HCEC 1CT (cell line): ENCODE results near the gene SLC44A2.
A peak's percentile ranks its signal among the peaks of the same experiment; 100 is the strongest.

Source experiments
- DNase-seq: peaks from one replicate; pipeline ENCODE4 v3.0.0-alpha.2; 2017

Gene SLC44A2

DNA sequence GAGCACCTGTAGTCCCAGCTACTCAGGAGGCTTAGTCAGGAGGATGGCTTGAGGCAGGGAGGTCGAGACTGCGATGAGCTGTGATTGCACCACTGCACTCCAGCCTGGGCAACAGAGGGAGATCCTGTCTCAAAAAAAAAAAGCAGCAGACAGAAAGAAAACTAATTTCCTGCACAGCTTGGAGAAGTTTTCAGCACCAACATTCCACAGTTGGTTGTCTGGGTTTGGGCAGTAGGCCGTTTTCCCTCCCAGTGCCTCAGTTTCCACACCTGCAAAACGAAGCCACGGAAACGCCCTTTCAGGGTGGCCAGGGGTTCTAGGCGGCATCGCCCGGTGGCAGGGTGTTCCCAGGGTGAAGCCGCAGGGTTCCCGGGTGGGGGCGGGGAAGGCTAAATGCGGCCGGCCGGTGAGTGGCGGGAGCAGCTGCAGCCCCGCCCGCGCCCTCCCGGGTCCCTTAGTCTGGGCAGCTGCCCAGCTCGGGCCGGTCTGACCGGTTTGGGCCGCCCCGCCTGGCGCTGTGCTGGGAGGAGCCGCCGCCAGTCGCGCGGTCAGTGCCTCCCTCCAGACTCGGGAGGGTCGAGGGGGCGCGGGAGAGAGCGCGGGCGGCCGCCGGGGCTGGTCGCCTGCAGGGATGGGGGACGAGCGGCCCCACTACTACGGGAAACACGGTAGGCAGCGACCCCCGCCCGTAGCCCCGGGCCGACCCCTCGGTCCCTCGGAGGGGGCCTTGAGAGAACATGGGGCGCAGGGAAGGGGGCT, at the start of gene SLC44A2:
Gene SLC44A2, plus strand, starts transcription at position 551 of the 759 bp plus-strand sequence. Its CDS starts 81 bp downstream, at position 632.
- DNase-seq: peak; percentile 56

DNA sequence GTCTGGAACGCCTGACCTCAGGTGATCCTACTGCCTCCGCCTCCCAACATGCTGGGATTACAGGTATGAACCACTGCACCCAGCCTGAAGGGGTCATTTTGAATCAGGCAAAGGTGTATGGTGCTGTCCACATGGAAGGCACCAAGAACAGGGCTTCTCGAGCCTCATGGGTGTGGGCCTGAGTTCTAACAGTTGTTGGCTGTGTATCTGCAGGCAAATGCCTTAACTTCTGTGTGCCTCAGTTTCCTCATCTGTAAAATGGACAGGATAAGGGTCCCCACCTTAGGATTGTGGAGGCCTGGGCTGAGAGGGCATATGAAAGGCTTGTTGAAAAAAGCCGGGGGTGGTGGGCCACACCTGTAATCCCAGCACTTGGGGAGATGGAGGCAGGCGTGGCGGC, 47.4 kb upstream of the SLC44A2 start:
- DNase-seq: no peak

DNA sequence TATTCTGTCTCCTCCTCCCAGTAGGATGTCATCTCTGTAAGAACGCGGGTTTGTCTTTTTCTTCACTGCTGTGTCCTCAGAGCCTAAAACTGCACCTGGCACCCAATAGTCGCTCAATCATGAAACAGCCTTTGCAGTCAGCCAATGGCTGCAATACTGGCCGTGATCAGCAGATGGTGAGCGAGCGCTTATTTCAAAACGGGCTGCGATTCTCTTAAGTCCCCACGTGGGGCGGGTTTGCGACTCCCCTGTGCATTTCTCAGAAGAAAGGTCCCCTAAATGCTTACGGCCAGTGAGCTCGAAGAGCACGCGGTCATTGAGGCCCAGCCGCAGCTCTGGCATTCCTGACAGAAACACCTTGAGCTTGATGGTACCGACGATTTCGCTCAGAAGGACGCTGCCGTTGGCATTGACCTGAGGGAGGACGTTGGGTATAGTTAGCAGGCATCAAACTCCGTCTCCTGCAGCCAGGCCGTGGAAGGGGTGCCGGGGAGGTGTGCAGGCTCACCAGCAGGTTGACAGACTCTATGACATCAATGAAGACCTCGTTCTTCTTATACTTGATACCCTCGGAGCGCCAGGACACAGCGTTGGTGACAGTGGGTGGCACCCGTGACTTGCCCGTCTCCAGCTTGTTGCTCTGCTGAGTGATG, 44.2 kb upstream of the SLC44A2 start:
- peak; percentile 85 for DNase-seq

DNA sequence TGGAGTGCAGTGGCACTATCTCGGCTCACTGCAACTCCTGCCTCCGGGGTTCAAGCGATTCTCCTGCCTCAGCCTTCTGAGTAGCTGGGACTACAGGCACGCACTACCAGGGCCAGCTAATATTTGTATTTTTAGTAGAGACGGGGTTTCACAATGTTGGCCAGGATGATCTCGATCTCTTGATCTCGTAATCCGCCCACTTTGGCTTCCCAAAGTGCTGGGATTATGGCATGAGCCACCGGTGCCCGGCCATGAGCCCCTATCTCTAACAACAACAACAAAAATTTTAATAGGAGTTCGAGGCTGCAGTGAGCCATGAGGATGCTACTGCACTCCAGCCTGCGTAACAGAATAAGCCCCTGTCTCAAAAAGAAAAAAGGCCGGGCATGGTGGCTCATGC, 43.3 kb upstream of the SLC44A2 start:
- DNase-seq: no peak

DNA sequence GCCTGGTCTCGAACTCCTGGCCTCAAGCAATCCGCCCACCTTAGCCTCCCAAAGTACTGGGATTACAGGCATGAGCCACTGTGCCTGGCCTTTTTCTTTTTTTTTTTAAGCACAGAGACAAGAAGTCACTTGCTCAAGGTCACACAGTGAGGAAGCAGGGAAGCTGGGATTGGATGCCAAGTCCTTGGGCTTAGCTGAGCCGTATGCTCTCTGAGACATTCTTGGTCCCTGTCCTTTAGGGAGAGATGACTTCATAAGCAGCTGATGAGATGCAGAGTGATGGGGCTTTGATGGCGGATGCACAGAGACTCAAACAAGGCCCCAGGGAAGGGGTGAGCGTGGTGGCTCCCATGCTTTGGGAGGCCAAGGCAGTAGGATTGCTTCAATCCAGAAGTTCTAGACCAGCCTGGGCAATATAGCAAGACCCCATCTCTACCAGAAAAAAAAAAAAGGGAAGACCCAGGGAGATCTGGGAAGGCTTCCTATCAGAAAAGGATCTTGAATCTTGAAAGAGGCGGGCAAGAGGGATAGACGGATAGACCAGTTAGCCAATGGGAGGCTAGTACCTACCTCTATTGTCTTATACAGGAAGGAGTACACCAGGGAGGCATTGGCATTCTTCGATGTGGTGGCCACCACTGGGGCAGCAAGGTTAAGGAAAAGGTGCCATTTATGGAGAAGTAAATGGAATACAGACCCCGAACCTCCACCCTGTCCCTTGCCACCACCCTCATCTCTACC, 42.1 kb upstream of the SLC44A2 start:
- no peak for DNase-seq

DNA sequence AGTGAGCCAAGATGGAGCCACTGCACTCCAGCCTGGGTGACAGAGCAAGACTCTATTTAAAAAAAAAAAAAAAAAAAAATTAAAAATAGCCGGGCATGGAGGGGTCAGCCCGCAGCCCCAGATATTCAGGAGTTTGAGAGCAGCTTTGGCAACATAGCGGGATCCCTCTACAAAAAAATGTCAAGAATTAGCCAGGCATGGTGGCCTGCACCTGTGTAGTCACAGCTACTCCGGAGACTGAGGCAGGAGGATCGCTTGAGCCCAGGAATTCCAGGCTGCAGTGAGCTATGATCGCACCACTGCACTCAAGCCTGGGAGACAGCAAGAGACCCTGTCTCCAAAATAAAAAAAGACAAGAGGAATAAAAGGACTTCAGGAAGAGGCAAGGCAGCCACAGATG, 39.0 kb upstream of the SLC44A2 start:
- DNase-seq: no peak

DNA sequence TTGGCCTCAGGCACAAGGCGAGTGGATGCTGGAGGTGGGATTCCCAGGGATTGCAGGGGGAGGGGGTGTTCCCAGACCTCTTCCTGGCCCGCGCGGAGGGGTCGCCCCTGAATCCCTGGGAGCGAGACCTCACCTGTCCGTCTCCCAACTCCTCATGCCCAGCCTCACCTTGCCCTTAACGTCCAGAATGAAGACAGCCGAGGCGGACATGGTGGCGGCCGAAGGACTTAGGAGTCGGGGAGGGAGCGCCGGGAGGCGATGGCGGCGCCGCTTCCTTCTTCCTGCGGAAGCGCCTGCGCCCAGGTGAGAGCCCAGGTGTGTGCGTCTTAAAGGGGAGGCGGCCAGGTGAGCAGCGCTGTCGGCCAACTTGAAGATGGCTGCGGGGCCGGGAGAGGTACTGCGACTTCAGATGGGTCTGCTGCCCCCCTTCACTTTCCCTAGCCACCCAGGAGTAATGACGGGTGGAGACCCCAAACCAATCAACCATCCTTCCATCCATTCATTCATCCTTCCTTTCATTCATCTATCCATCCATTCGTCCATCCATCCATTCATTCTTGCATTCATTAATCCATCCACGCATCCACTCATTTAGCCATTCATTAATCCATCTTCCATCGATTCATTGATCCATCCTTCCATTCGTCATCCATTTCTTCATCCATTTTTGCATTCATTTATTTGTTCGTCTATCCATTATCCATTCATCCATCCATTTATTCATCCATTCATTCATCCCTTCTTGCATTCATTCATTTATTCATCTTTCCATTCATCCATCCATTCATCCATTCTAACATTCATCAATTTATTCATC, 38.1 kb upstream of the SLC44A2 start, which contains the start of gene AP1M2:
Gene AP1M2, minus strand, starts transcription at position 291 of the 817 bp plus-strand sequence. Its CDS starts 81 bp downstream, at position 210.
- no peak for DNase-seq

DNA sequence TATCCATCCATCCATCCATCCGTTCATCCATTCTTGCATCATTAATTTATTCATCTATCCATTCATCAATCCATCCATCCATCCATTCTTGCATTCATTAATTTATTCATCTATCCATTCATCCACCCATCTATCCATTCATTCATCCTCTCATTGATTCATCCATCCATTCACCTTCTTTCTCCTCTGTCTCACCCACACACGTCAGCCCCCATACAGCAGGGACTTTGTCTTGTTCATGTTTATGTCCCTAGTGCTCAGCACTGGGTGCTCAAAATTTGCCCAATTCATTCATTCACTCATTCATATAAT, 37.6 kb upstream of the SLC44A2 start:
- DNase-seq: no peak

DNA sequence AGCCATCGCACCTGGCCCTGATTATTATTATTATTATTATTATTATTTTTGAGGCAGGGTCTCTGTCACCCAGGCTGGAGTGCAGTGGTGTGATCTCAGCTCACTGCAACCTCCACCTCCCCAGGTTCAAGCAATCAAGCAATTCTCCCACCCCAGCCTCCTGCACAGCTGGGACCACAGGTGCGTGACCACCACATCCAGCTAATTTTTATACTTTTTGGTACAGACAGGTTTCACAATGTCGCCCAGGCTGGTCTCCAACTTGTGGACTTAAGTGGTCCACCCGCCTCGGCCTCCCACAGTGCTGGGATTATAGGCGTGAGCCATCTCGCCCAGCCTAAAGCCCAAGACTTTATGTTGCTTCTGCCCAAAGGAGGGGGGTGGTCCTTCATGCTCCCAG, 32.2 kb upstream of the SLC44A2 start:
- no peak for DNase-seq

DNA sequence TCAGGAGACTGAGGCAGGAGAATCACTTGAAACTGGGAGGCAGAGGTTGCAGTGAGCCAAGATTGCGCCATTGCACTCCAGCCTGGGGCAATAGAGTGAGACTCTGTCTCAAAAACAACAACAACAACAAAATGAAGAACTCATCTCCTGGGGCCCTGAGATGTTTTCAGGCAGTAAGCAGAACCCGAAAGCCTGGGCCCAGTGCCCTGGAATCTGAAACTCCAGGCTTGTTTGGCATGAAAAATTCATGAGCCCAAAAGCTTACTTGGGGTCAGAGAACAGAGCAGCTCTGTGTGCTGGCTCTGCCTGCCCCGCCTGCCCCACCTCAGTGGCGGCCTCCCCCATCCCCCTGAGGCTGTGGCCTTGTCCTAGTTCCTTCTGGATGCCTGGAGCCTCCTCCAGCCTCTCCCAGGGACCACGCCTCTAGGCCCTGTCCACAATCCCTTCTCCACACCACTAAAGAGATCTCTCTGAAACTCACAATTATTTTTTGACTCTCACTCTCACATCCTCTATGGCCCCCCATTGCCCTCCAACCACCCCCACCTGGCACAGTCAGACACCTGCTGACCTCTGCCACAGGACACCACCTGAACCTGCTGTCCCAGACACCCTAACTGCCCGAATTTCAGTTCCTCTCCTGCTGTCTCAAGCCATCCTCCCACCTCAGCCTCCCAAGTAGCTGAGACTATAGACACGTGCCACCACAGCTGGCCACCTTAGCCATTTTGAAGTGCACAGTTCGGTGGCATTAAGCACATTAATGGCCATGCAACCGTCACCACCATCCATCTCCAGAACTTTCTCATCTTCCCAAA, 31.3 kb upstream of the SLC44A2 start:
- no peak for DNase-seq

DNA sequence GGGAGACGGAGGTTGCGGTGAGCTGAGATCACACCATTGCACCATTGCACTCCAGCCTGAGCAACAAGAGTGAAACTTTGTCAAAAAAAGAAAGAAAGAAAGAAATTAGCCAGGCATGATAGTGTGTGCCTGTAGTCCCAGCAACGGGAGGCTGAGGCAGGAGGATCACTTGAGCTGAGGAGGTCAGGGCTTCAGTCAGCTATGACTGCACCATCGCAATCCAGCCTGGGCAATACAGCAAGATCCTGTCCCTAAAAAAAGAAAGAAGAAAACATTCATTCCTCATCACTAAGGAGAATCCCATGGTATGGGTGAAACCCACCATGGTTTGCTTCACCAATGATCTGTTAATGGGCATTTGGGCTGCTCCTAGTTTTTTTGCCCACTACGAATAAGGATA, 25.2 kb upstream of the SLC44A2 start:
- no peak for DNase-seq

DNA sequence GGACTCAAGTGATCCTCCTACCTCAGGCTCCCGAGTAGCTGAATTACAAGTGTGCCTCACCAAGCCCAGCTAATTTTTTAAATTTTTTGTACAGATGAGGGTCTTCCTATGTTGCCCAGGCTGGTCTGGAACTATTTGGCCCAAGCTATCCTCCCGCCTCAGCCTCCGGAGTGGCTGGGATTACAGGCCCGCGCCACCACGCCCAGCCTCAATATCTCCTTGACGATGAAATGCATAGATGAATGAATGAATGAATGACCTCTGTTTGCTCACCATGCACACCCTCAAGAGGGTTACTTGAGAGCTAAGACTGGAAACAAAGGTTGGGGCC, 23.4 kb upstream of the SLC44A2 start:
- DNase-seq: no peak

DNA sequence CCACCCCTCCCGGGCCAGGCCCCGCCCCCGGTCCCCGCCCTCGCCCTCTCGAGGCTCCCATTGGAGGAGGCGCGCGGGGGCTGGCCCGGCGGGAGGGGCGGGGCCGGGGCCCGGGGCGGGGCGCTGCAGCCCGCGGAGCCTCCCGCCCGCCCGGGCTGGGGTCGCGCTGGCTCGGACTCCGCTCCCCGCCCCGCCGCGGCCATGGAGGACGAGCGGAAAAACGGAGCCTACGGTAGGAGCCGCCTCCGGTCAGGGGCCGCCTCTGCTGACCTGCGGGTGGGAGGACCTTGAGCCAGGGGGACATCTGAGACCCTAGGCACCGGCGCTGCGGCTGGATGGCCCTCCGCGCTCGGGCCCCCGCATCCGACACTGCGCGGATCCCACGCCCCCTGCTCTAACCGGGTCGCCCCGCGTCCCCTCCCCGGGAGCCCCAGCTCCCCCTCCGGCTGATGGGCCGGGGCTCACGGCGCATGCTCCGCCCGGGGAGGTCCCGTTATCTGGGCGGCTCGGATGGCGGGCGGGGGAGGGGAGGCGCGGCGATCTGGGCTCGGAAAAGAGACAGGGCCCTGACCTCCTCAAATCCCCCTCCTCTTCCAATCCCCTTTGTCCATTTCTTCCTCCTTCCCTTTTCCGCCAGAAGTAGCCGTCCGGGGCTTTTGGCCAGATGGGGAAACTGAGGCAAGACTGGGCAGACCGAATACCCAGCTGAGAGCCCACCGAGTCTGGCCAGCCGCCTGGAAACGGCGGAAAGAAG, 22.8 kb upstream of the SLC44A2 start:
- peak; percentile 65 for DNase-seq

DNA sequence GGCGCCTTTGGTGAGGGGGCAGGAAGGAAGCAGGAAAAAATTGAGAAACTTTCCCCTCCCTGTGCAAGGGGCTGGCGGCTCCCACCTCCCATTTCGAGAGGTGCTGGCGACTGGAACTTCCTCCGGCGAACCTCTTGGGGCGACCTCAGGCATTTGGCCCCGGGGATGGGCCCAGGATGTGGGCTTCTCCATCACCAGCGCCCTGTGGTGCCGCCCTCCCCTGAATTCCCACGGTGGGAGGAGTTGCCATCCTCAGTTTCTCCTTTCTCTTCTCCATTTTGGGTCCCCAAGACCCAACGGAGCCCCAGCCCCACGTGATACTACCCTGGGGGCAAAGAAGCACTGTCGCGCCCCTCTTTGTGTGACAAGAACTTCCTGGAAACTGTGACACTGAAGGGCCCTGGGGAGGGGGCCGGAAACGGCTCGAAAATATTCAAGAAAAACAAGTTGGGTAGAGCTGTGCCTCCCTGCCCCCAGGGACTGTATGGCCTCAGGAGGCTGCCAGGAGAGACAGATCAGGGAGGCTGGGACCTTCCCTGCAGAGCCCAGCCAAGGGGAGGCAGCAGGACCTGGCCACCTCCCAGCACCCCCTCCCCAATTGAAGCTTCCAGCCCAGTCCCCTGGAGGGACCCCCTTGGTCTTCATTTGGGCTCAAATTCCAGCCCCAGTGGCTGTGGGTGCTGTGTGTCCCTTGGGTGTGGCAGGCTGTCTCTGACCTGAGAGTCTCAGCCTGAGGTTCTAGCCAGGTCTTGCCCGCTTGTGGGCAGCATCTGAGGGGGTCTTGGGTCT, 22.1 kb upstream of the SLC44A2 start:
- DNase-seq: no peak

DNA sequence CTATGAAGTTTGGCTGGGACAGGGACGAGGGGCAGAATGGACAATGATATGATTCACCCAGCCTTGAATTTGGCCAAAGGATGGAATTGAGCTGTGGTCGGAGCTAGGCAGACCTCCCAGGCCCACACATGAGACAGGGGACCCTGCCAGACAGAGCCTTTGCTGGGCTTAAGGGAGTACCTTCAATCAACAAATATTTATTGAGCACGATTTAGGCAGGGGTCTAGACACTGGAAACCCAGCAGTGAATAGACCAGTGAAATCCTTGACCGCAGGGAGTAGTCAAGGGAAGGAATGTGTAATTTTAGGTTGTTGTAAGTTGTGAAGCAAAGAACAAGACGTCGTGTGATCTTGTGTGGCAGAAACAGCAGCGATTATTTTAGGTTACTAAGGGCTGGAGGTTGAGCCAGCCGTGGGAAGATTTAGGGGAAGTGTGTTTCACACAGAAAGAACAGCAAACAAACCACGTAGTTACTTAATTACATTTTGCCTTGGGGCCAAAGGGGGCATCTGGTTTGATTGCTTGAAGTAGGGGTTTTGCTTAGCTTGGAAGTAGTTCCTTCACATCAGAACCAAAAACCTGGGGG, 21.4 kb upstream of the SLC44A2 start:
- no peak for DNase-seq

DNA sequence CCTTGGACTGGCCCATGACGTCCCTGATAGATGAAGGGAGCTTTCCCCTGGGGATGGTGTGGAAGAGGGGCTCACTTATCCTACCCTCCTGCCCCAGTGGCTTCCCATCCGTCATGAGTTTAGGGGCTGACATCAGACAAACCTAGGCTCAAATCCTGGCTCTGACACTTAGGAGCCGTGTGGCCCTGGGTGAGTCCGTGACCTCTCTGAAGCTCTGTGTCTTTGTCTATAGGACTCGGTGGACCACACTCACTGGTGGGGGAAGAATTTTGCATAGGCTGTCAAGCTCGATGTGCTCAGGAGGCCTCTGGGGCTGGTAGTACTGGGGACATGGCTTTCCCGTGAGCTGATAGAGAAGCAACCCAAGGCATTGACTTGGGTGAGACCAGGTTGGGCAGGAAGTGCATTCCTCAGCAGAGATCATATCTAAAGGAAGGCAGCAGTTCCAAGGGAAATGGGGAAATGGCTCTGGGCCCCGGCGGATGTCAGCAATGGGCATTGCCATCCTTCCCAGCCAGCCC, 20.8 kb upstream of the SLC44A2 start:
- DNase-seq: no peak

DNA sequence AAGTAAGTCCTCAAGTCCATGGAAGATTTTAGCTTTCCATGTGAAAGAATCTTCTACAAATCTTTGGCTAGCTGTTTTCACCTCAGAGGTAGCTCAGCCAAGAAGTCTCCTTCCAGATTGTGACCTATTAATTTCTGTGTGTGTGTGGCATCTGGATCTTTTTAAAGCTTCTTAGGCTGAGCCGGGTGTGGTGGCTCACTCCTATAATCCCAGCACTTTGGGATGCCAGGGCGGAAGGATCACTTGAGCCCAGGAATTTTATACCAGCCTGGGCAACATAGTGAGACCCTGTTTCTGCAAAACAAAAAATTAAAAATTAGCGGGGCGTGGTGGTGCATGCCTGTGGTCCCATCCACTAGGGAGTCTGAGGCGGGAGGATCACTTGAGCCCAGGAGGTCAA, 13.4 kb upstream of the SLC44A2 start:
- no peak for DNase-seq

DNA sequence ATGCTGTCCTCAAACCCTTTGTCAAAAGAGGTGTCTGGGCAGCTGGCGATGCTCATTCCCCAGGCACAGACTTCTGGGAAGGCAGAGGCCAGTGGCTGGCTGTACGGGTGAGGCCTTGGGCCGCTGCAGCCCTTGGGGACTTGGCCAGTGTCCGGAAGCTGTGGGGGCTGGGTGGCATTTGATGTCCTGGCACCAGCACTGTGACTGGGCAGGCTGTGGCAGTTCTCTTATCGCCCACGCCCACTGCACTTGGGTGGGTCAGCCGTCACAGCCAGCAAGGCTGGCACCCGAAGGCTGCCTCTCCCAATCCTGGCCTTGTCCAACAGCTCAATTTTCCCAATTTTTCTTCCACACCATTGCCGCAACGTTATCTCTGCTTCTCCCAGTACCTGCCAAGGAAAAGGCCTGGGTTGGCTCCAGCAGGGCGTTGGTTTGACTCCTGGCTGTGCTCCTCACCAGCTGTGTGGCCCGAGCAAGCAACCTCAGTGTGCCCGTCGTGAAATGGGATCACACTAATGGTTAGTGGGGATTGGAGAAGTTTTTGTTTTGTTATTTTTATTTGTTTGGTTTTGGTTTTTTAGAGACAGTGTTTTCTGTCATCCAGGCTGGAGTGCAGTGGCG, 12.7 kb upstream of the SLC44A2 start:
- no peak for DNase-seq

DNA sequence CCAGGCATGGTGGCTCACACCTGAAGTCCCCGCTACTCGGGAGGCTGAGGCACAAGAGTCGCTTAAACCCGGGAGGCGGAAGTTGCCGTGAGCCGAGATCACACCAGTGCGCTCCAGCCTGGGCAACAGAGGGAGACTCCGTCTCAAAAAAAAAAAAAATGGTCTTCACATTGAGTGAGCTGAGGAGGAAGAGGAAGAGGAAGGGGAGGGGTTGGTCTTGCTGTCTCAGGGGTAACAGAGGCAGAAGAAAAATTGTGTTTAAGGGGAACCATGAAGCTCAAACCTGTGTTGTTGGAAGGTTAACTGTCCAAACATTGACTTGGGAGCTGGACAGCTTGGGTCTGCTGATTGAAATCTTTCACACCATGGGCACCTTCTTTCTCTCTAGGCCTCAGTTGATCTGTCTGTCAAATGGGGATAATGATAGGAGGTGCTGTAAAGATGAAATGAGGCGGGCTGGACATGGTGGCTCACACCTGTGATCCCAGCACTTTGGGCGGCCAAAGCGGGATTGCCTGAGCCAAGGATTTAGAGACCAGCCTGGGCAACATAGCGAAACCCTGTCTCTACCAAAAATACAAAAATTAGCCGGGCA, 9.8 kb upstream of the SLC44A2 start:
- DNase-seq: no peak
